HEK293 (cell line): ENCODE measurements around the gene HOXC5.

Experiments used
- MZF1 ChIP-seq: fragments of 450-650 bp; formaldehyde crosslinking; IDR thresholded peaks from 2 replicates; pipeline ENCODE4 v1.5.1; 2017; ENCODE audit warnings: missing biosample characterization, missing genetic modification characterization, borderline replicate concordance
- PRDM2 ChIP-seq: fragments of 450-650 bp; formaldehyde crosslinking; IDR thresholded peaks from 2 replicates; pipeline ENCODE4 v1.5.1; 2016; ENCODE audit warnings: missing biosample characterization, missing genetic modification characterization, borderline replicate concordance
- ZBTB17 ChIP-seq: fragments of 450-650 bp; formaldehyde crosslinking; IDR thresholded peaks from 2 replicates; pipeline ENCODE4 v1.5.1; 2016; ENCODE audit warnings: missing biosample characterization, missing genetic modification characterization
- ZBTB20 ChIP-seq: fragments of 450-650 bp; formaldehyde crosslinking; IDR thresholded peaks from 2 replicates; pipeline ENCODE4 v1.5.1; 2016; ENCODE audit warnings: missing biosample characterization, missing genetic modification characterization
- ZBTB6 ChIP-seq: fragments of 450-650 bp; formaldehyde crosslinking; IDR thresholded peaks from 2 replicates; pipeline ENCODE4 v1.5.1; 2017; ENCODE audit warnings: missing biosample characterization, missing genetic modification characterization
- ZFP69B ChIP-seq: fragments of 450-650 bp; formaldehyde crosslinking; IDR thresholded peaks from 2 replicates; pipeline ENCODE4 v1.5.1; 2016; ENCODE audit warnings: missing biosample characterization, missing genetic modification characterization
- ZNF148 ChIP-seq: fragments of 450-650 bp; formaldehyde crosslinking; IDR thresholded peaks from 2 replicates; pipeline ENCODE4 v1.5.0; 2017; ENCODE audit warnings: missing biosample characterization, missing genetic modification characterization, borderline replicate concordance
- ZNF155 ChIP-seq: fragments of 450-650 bp; formaldehyde crosslinking; IDR thresholded peaks from 2 replicates; pipeline ENCODE4 v1.5.1; 2016; ENCODE audit warnings: missing biosample characterization, missing genetic modification characterization
- ZNF223 ChIP-seq: fragments of 450-650 bp; formaldehyde crosslinking; IDR thresholded peaks from 2 replicates; pipeline ENCODE4 v1.5.1; 2016; ENCODE audit warnings: missing biosample characterization, missing genetic modification characterization
- ZNF324 ChIP-seq: fragments of 450-650 bp; formaldehyde crosslinking; IDR thresholded peaks from 2 replicates; pipeline ENCODE4 v1.5.1; 2016; ENCODE audit warnings: missing biosample characterization, missing genetic modification characterization
- ZNF341 ChIP-seq: fragments of 450-650 bp; formaldehyde crosslinking; IDR thresholded peaks from 2 replicates; pipeline ENCODE4; 2016; ENCODE audit warnings: low read depth, missing biosample characterization, missing genetic modification characterization
- ZNF366 ChIP-seq: fragments of 450-650 bp; formaldehyde crosslinking; conservative IDR thresholded peaks from 2 replicates; pipeline ENCODE4 v1.5.1; 2016; ENCODE audit warnings: missing biosample characterization, missing genetic modification characterization
- ZNF610 ChIP-seq: fragments of 450-650 bp; formaldehyde crosslinking; IDR thresholded peaks from 2 replicates; pipeline ENCODE4 v1.5.1; 2016; ENCODE audit warnings: missing biosample characterization, missing genetic modification characterization, borderline replicate concordance
- ZNF664 ChIP-seq: fragments of 450-650 bp; formaldehyde crosslinking; IDR thresholded peaks from 2 replicates; pipeline ENCODE4 v1.5.1; 2016; ENCODE audit warnings: missing biosample characterization, missing genetic modification characterization
- ZNF830 ChIP-seq: fragments of 450-650 bp; IDR thresholded peaks from 2 replicates; pipeline ENCODE4 v1.5.0; 2018; ENCODE audit warnings: missing biosample characterization, missing genetic modification characterization, low read depth, mild to moderate bottlenecking, moderate library complexity
- ZSCAN23 ChIP-seq: fragments of 450-650 bp; formaldehyde crosslinking; IDR thresholded peaks from 2 replicates; pipeline ENCODE4 v1.5.1; 2016; ENCODE audit warnings: missing biosample characterization, missing genetic modification characterization
- ZSCAN5A ChIP-seq: fragments of 450-650 bp; formaldehyde crosslinking; IDR thresholded peaks from 2 replicates; pipeline ENCODE4 v1.5.1; 2016; ENCODE audit warnings: missing biosample characterization, missing genetic modification characterization
- TF ChIP-seq, protein P1 (sequence below): fragments of 450-650 bp; formaldehyde crosslinking; IDR thresholded peaks from 2 replicates; pipeline ENCODE4 v1.5.1; 2016; ENCODE audit warnings: missing biosample characterization, missing genetic modification characterization
- TF ChIP-seq, protein P2 (sequence below): fragments of 450-650 bp; formaldehyde crosslinking; IDR thresholded peaks from 2 replicates; pipeline ENCODE4 v1.5.1; 2016; ENCODE audit warnings: missing biosample characterization, missing genetic modification characterization, low read depth
- TF ChIP-seq, protein P3 (sequence below): fragments of 450-650 bp; formaldehyde crosslinking; IDR thresholded peaks from 2 replicates; pipeline ENCODE4 v1.5.1; 2017; ENCODE audit warnings: missing biosample characterization, missing genetic modification characterization
- TF ChIP-seq, protein P4 (sequence below): fragments of 450-650 bp; formaldehyde crosslinking; IDR thresholded peaks from 2 replicates; pipeline ENCODE4 v1.5.1; 2016; ENCODE audit warnings: missing biosample characterization, missing genetic modification characterization

HOXC5 gene

GRCh38 chr12:54010972-54011664 is 21.7 kb upstream of the HOXC5 start (continued):
- peak; percentile 20; the same call in 1 of the 2 replicates for TF ChIP-seq MZF1
- TF ChIP-seq PRDM2 (tag by site-specific recombination) = no peak
- TF ChIP-seq ZSCAN5A (tag by site-specific recombination) = no peak
- TF ChIP-seq, protein P1, sequence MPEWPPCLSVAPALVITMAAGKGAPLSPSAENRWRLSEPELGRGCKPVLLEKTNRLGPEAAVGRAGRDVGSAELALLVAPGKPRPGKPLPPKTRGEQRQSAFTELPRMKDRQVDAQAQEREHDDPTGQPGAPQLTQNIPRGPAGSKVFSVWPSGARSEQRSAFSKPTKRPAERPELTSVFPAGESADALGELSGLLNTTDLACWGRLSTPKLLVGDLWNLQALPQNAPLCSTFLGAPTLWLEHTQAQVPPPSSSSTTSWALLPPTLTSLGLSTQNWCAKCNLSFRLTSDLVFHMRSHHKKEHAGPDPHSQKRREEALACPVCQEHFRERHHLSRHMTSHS = no peak
- TF ChIP-seq ZNF324 (tag by site-specific recombination) = no peak
- TF ChIP-seq ZNF366 (tag by site-specific recombination) = peak; percentile 92
- TF ChIP-seq ZNF664 (tag by site-specific recombination) = no peak
- TF ChIP-seq, protein P2, sequence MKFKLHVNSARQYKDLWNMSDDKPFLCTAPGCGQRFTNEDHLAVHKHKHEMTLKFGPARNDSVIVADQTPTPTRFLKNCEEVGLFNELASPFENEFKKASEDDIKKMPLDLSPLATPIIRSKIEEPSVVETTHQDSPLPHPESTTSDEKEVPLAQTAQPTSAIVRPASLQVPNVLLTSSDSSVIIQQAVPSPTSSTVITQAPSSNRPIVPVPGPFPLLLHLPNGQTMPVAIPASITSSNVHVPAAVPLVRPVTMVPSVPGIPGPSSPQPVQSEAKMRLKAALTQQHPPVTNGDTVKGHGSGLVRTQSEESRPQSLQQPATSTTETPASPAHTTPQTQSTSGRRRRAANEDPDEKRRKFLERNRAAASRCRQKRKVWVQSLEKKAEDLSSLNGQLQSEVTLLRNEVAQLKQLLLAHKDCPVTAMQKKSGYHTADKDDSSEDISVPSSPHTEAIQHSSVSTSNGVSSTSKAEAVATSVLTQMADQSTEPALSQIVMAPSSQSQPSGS = no peak
- no peak for TF ChIP-seq ZBTB6
- no peak for TF ChIP-seq ZBTB20 (tag by site-specific recombination)
- no peak for TF ChIP-seq ZNF830 (tag by site-specific recombination)
- no peak for TF ChIP-seq ZNF223
- TF ChIP-seq ZNF341 (tag by site-specific recombination) = no peak
- no peak for TF ChIP-seq ZNF148 (tag by site-specific recombination)
- no peak for TF ChIP-seq ZSCAN23
- TF ChIP-seq ZBTB17 (tag by site-specific recombination) = peak; percentile 73
- TF ChIP-seq, protein P3, sequence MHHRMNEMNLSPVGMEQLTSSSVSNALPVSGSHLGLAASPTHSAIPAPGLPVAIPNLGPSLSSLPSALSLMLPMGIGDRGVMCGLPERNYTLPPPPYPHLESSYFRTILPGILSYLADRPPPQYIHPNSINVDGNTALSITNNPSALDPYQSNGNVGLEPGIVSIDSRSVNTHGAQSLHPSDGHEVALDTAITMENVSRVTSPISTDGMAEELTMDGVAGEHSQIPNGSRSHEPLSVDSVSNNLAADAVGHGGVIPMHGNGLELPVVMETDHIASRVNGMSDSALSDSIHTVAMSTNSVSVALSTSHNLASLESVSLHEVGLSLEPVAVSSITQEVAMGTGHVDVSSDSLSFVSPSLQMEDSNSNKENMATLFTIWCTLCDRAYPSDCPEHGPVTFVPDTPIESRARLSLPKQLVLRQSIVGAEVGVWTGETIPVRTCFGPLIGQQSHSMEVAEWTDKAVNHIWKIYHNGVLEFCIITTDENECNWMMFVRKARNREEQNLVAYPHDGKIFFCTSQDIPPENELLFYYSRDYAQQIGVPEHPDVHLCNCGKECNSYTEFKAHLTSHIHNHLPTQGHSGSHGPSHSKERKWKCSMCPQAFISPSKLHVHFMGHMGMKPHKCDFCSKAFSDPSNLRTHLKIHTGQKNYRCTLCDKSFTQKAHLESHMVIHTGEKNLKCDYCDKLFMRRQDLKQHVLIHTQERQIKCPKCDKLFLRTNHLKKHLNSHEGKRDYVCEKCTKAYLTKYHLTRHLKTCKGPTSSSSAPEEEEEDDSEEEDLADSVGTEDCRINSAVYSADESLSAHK (tag by site-specific recombination) = peak; percentile 91
- no peak; the same call in 1 of the 2 replicates for TF ChIP-seq ZFP69B (tag by site-specific recombination)
- TF ChIP-seq ZNF610 = no peak
- TF ChIP-seq, protein P4, sequence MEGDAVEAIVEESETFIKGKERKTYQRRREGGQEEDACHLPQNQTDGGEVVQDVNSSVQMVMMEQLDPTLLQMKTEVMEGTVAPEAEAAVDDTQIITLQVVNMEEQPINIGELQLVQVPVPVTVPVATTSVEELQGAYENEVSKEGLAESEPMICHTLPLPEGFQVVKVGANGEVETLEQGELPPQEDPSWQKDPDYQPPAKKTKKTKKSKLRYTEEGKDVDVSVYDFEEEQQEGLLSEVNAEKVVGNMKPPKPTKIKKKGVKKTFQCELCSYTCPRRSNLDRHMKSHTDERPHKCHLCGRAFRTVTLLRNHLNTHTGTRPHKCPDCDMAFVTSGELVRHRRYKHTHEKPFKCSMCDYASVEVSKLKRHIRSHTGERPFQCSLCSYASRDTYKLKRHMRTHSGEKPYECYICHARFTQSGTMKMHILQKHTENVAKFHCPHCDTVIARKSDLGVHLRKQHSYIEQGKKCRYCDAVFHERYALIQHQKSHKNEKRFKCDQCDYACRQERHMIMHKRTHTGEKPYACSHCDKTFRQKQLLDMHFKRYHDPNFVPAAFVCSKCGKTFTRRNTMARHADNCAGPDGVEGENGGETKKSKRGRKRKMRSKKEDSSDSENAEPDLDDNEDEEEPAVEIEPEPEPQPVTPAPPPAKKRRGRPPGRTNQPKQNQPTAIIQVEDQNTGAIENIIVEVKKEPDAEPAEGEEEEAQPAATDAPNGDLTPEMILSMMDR (tag by site-specific recombination) = no peak
- no peak for TF ChIP-seq ZNF155 (tag by site-specific recombination)
